Measurements from ENCODE around the gene RUNX2.

GRCh38 chr6:45634231-45634630 lies 306.1 kb downstream of the RUNX2 start:
- no peak for TF ChIP-seq SMC3 (conservative IDR thresholded peaks at IDR 0.05; ENCODE audit: insufficient read depth, low read depth, low read length)
- no peak for TF ChIP-seq ZNF318 (IDR thresholded peaks at IDR 0.05; ENCODE audit: borderline replicate concordance in 1 of 2, low read depth in 1 of 2)
- no peak for TF ChIP-seq ZC3H4 (CRISPR knock-in tag; IDR thresholded peaks at IDR 0.05; ENCODE audit: borderline replicate concordance)
- TF ChIP-seq, protein P1, sequence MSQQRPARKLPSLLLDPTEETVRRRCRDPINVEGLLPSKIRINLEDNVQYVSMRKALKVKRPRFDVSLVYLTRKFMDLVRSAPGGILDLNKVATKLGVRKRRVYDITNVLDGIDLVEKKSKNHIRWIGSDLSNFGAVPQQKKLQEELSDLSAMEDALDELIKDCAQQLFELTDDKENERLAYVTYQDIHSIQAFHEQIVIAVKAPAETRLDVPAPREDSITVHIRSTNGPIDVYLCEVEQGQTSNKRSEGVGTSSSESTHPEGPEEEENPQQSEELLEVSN (IDR thresholded peaks at IDR 0.05; ENCODE audit: borderline replicate concordance in 1 of 2, extremely low read depth in 1 of 2, insufficient read depth in 1 of 2, insufficient read length in 1 of 2, low read depth in 1 of 2, low read length in 1 of 2, poor library complexity in 1 of 2, severe bottlenecking in 1 of 2), result no peak

All from K562 (cell line).